Measurements from ENCODE around the gene ZFP92.

DNA sequence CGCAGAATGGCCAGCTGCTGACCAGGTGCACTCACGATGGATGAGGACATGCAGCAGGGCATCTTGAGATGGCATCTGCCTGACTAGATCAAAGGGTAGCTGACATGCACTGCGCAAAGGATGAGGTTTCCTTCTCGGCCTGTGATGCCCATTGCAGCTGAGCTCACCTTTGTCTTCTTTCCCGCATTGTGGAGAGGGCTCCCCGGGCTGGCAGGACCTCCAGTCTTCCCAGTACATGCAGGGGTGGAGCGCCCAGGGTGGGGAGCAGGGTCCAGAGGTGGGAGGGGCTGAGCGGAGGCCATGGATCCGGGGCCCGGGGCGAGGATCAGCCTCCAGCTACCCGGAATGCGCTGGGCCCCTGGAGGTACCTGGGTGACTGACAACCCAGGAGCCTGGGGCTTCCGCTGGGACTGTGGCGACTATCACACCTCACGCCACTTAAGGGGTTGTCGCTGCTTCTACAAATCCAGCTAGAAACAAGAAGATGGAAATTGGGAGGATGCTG lies 22.6 kb downstream of the ZFP92 start:
- TF ChIP-seq POLR2A (IDR thresholded peaks at IDR 0.05), result no peak
- TF ChIP-seq, protein P1, sequence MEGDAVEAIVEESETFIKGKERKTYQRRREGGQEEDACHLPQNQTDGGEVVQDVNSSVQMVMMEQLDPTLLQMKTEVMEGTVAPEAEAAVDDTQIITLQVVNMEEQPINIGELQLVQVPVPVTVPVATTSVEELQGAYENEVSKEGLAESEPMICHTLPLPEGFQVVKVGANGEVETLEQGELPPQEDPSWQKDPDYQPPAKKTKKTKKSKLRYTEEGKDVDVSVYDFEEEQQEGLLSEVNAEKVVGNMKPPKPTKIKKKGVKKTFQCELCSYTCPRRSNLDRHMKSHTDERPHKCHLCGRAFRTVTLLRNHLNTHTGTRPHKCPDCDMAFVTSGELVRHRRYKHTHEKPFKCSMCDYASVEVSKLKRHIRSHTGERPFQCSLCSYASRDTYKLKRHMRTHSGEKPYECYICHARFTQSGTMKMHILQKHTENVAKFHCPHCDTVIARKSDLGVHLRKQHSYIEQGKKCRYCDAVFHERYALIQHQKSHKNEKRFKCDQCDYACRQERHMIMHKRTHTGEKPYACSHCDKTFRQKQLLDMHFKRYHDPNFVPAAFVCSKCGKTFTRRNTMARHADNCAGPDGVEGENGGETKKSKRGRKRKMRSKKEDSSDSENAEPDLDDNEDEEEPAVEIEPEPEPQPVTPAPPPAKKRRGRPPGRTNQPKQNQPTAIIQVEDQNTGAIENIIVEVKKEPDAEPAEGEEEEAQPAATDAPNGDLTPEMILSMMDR (IDR thresholded peaks at IDR 0.05), result no peak
- no peak for TF ChIP-seq POLR2AphosphoS5 (IDR thresholded peaks at IDR 0.05)
